Erythroblast (primary cell): ENCODE results near the gene CDC14B.
A peak's percentile ranks its signal among the peaks of the same experiment; 100 is the strongest.

Experiments used
- DNase-seq, 2 experiments: peaks; one replicate each; lab custom pipeline; 2025; lab: John Stamatoyannopoulos, UW
- GATA1 ChIP-seq: IDR thresholded peaks from 2 replicates; pipeline ENCODE4 v1.6.1; 2011; ENCODE audit warnings: low read depth, mild to moderate bottlenecking, control low read depth, low read length, moderate library complexity
- POLR2A ChIP-seq: IDR thresholded peaks from 2 replicates; pipeline ENCODE4 v1.6.1; 2011; ENCODE audit warnings: mild to moderate bottlenecking, low read length

CDC14B gene

GRCh38 chr9:96491880-96492525, 127.6 kb downstream of the CDC14B start:
- TF ChIP-seq POLR2A, result no peak
- TF ChIP-seq GATA1, result no peak
- DNase-seq, result no peak

- DNase-seq, result no peak
- TF ChIP-seq POLR2A, result no peak
These were observed 128.4 kb downstream of the CDC14B start for GRCh38 chr9:96491079-96491879.

GRCh38 chr9:96490534-96491078, 129.0 kb downstream of the CDC14B start:
- TF ChIP-seq GATA1, result no peak
- no peak for TF ChIP-seq POLR2A

GRCh38 chr9:96489482-96489979, 130.1 kb downstream of the CDC14B start:
- TF ChIP-seq GATA1 (no peak), POLR2A (no peak)
- DNase-seq, result no peak

More at GRCh38 chr9:96490534-96491078, 129.0 kb downstream of the CDC14B start:
- DNase-seq, result no peak

GRCh38 chr9:96487949-96488348, 131.7 kb downstream of the CDC14B start:
- TF ChIP-seq GATA1 (no peak), POLR2A (no peak)
- no peak for DNase-seq

GRCh38 chr9:96487029-96487396, 132.6 kb downstream of the CDC14B start:
- TF ChIP-seq POLR2A (no peak), GATA1 (no peak)
- DNase-seq, result no peak

- no peak for TF ChIP-seq POLR2A
- TF ChIP-seq GATA1, result no peak
- no peak for DNase-seq
These were observed 133.1 kb downstream of the CDC14B start for GRCh38 chr9:96486386-96487028.

GRCh38 chr9:96485280-96485679, 134.4 kb downstream of the CDC14B start:
- no peak for DNase-seq
- TF ChIP-seq POLR2A (no peak), GATA1 (no peak)

- DNase-seq, result no peak
- TF ChIP-seq GATA1, result no peak
- TF ChIP-seq POLR2A, result no peak
These were observed 135.1 kb downstream of the CDC14B start for GRCh38 chr9:96484521-96484931.

GRCh38 chr9:96483733-96484390, 135.8 kb downstream of the CDC14B start:
- DNase-seq, result no peak
- TF ChIP-seq POLR2A (no peak), GATA1 (no peak)

- no peak for DNase-seq
- TF ChIP-seq GATA1, result no peak
- TF ChIP-seq POLR2A, result no peak
These were observed 136.4 kb downstream of the CDC14B start for GRCh38 chr9:96483197-96483596.

- no peak for DNase-seq
- TF ChIP-seq POLR2A (no peak), GATA1 (no peak)
These were observed 137.2 kb downstream of the CDC14B start for GRCh38 chr9:96482476-96482875.

- no peak for TF ChIP-seq POLR2A
- DNase-seq, result no peak
These were observed 138.9 kb downstream of the CDC14B start for GRCh38 chr9:96480736-96481135.

GRCh38 chr9:96478829-96479371, 140.7 kb downstream of the CDC14B start:
- no peak for DNase-seq
- TF ChIP-seq POLR2A, result no peak

- TF ChIP-seq GATA1 (no peak), POLR2A (peak; percentile 17)
- peak; percentile 50 to 81 for DNase-seq
These were observed 143.1 kb downstream of the CDC14B start for GRCh38 chr9:96476591-96476990.
